Stimulated activated naive B cell treated with anti-CD40 and anti-IgM and Interleukin-4, amounts not matched to agents 10 μg/mL and 1 μg/mL and 100 μg/mL, for 72 hours (primary cell): ENCODE measurements around the gene TNS3.
A peak's percentile ranks its signal among the peaks of the same experiment; 100 is the strongest.
"Not testable (repeated sequence)": the region's sequence is repeated elsewhere in the genome, so short reads cannot be mapped to it uniquely, and the experiment has no call there.

Experiments used
- ATAC-seq, 2 donors: fragments of 150-1000 bp; cut with Tn5 transposase; replicated peaks; 2 replicates each; pipeline ENCODE4 v1.10.0; 2021; ENCODE audit warnings: moderate library complexity in 1 of 2
- DNase-seq: peaks from one replicate; pipeline ENCODE4 v3.0.0; 2021
- H3K27ac Mint-ChIP-seq: one replicate; pipeline ENCODE4 v1.8.0; 2022; ENCODE audit warnings: mild to moderate bottlenecking, mixed read lengths
- H3K27me3 Mint-ChIP-seq, 2 donors: one replicate each; pipeline ENCODE4 v1.8.0; 2022; ENCODE audit warnings: mixed read lengths in 2 of 2
- H3K36me3 Mint-ChIP-seq, 2 donors: one replicate each; pipeline ENCODE4 v1.8.0; 2022; ENCODE audit warnings: mixed read lengths in 2 of 2, mild to moderate bottlenecking in 1 of 2
- H3K4me1 Mint-ChIP-seq, 2 donors: one replicate each; pipeline ENCODE4 v1.8.0; 2022; ENCODE audit warnings: mixed read lengths in 2 of 2, mild to moderate bottlenecking in 1 of 2
- H3K4me3 Mint-ChIP-seq, 2 donors: one replicate each; pipeline ENCODE4 v1.8.0; 2022; ENCODE audit warnings: mild to moderate bottlenecking in 2 of 2, mixed read lengths in 2 of 2, moderate library complexity in 1 of 2
- H3K9me3 Mint-ChIP-seq, 2 donors: one replicate each; pipeline ENCODE4 v1.8.0; 2022; ENCODE audit warnings: mixed read lengths in 2 of 2, mild to moderate bottlenecking in 1 of 2

The TNS3 gene

DNA sequence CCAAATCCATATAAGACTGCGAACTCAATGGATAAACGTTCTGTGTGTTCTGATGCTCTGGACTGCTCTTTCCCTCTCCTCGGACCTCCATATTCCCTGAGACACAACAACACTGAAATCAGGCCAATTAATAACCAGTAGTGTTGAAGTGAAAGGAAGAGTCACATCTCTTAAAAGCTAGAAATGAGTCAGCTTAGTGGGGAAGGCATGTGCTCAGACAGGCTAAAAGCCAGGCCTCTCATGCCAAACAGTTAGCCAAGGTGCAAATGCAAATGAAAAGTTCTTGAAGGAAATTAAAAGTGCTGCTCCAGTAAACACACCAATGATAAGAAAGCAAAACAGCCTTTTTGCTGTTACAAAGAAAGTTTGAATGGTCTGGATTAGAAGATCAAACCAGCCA is 29.3 kb downstream of the TNS3 start:
- DNase-seq = no peak

DNA sequence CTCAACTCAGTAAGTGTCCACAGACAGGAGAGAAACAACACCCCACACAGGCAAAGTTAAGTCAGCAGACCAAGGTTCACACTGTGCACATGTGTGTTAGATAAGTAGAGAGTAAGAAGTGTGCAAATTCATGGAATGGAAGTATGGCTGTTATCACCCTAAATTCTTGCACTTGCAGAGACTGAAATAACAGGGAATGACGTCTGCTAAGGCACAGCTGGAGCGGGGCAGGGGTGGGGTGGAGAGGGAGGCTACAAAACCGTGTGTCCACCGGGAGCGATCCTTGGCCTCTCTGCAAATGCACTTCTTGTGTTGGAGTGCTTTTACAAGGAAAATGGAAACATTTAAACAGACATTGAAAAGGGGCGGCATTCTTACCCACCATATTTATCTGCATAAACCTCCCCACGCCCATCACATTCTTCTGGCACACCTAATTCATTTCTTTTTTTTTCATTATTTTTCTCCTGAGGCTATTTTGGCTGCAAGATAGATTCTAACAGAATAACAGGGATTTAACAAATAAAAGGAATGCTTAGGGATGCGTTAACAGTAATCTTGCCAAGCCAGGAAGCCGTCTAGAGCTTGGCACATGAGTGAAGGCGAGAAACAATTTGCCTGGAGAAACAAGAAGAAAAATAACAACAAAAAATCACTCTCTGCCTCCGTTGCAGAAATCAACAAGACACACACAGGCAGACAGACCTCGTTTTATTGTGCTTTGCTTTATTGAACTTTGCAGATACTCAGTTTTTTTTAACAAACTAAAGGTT is 30.1 kb downstream of the TNS3 start:
- ATAC-seq (no peak), DNase-seq (no peak)
- Mint-ChIP-seq H3K4me3 (no peak overlapping the region), H3K27ac (no peak overlapping the region), H3K4me1 (peaks cover 24 to 27% of the 10 kb centered on the region in 2 donors), H3K36me3 (no peaks in the 10 kb centered on the region), H3K27me3 (no peaks in the 10 kb centered on the region), H3K9me3 (no peaks in the 10 kb centered on the region)

More for the DNA sequence above, 29.3 kb downstream of the TNS3 start:
- Mint-ChIP-seq H3K27ac (no peak overlapping the region), H3K9me3 (no peaks in the 10 kb centered on the region), H3K36me3 (no peaks in the 10 kb centered on the region), H3K4me1 (peaks cover 21 to 24% of the 10 kb centered on the region in 2 donors), H3K27me3 (no peaks in the 10 kb centered on the region), H3K4me3 (no peak overlapping the region)
- ATAC-seq = peak; percentile 99 to 100

DNA sequence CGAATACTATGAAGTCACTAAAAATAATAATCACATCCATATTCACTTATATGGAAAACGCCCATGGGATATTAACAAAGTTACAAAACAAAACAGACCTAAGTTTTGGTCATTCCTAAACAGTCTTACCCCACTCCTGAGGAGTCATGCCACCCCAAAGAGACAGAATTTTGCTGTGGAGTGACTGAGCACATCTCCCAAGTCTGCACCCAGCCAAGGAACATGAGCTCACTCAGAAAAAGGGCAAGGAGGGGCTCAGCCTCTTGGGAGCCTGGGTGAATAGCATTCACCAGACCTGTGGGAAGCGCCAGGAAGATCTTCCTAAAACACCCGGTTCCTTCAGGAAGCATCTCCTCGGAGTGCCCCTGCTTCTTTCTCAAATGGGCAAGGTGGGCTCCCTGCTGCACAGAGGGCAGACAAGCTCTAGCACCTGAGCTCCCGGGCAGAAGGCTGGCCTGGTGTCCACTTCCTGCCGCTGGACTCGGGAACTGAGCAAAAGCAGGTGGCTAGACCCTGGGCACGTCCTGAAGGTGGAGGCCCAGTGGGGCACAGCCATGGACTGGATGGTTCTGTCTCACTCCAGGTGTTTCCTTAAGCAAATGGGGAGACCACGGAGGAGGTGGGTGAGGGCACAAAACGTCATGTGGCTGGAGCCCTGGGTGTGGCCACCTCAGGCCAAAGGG is 31.0 kb downstream of the TNS3 start:
- H3K36me3 Mint-ChIP-seq = no peaks in the 10 kb centered on the region
- H3K9me3 Mint-ChIP-seq = no peaks in the 10 kb centered on the region
- H3K27ac Mint-ChIP-seq = no peak overlapping the region
- peaks cover 24 to 30% of the 10 kb centered on the region in 2 donors for H3K4me1 Mint-ChIP-seq
- no peaks in the 10 kb centered on the region for H3K27me3 Mint-ChIP-seq
- ATAC-seq (no peak), DNase-seq (no peak)
- no peak overlapping the region for H3K4me3 Mint-ChIP-seq

DNA sequence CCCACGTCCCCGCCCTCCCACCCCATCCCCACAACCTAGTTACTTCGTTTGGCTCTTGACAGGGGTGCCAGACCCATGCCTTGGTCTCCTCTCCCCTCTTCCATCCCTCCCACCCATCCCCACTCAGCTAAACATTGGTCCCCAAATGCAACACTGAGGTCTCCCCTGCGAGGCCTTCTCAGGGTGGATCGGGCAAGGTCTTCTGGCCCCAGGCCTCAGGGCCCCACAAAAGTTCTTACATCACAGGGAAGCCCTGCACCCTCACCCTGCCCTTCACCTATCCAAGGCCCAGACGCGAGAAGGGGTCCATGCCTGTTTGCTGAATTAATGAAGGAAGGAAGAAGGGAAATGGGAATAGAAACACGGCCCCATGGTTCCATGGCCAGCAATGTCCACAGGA is 32.0 kb downstream of the TNS3 start:
- H3K9me3 Mint-ChIP-seq = no peaks in the 10 kb centered on the region

DNA sequence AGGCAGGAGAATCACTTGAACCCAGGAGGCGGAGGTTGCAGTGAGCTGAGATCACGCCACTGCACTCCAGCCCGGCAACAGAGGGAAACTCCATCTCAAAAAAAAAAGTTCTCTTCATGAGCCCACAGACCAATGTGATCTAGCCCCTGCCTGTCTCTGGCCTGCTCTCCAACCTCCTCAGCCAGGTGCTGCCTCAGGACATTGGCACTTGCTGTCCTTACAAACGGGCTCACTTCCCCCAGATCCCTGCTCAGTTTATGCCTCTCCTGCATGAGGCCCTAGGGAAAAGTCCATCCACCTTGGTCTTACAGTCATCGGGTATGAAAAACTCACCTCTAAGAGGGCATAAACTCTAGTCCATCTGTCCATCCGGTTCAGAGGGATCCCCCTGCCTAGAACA is 32.5 kb downstream of the TNS3 start:
- DNase-seq (no peak), ATAC-seq (no peak)
- no peak overlapping the region for H3K27ac Mint-ChIP-seq
- no peaks in the 10 kb centered on the region for H3K36me3 Mint-ChIP-seq
- H3K4me3 Mint-ChIP-seq = no peak overlapping the region
- no peaks in the 10 kb centered on the region for H3K9me3 Mint-ChIP-seq
- peaks cover 34 to 40% of the 10 kb centered on the region in 2 donors for H3K4me1 Mint-ChIP-seq
- H3K27me3 Mint-ChIP-seq = no peaks in the 10 kb centered on the region

More for the DNA sequence above, 32.0 kb downstream of the TNS3 start:
- H3K4me3 Mint-ChIP-seq = no peak overlapping the region
- no peaks in the 10 kb centered on the region for H3K27me3 Mint-ChIP-seq
- H3K4me1 Mint-ChIP-seq = peaks cover 30 to 34% of the 10 kb centered on the region in 2 donors
- ATAC-seq (no peak), DNase-seq (no peak)
- H3K36me3 Mint-ChIP-seq = no peaks in the 10 kb centered on the region
- H3K27ac Mint-ChIP-seq = no peak overlapping the region

DNA sequence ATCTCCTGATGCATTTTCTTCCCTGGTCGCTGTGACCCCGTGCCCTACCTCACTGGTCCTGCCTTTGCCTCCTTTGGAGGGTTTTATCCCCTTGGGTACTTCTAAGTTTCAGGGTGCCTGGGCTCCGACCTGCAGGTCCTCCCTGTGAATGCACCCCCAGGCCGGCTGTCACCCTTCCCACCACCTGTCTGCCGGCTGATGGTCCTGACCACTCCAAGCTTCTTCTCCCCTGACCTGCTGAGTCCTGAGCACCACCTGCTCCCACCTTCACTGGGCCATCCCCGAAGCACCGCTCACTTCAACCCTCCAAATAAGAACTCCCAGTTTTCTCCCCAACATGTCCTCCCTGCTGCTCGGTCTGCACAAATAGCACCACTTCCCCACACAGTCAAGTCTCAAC is 33.4 kb downstream of the TNS3 start:
- no peak overlapping the region for H3K4me3 Mint-ChIP-seq
- ATAC-seq (no peak), DNase-seq (no peak)
- H3K27me3 Mint-ChIP-seq = no peaks in the 10 kb centered on the region
- no peaks in the 10 kb centered on the region for H3K36me3 Mint-ChIP-seq
- peak overlapping the region; percentile 52 for H3K27ac Mint-ChIP-seq
- H3K9me3 Mint-ChIP-seq = no peaks in the 10 kb centered on the region
- H3K4me1 Mint-ChIP-seq = peaks cover 42 to 48% of the 10 kb centered on the region in 2 donors

DNA sequence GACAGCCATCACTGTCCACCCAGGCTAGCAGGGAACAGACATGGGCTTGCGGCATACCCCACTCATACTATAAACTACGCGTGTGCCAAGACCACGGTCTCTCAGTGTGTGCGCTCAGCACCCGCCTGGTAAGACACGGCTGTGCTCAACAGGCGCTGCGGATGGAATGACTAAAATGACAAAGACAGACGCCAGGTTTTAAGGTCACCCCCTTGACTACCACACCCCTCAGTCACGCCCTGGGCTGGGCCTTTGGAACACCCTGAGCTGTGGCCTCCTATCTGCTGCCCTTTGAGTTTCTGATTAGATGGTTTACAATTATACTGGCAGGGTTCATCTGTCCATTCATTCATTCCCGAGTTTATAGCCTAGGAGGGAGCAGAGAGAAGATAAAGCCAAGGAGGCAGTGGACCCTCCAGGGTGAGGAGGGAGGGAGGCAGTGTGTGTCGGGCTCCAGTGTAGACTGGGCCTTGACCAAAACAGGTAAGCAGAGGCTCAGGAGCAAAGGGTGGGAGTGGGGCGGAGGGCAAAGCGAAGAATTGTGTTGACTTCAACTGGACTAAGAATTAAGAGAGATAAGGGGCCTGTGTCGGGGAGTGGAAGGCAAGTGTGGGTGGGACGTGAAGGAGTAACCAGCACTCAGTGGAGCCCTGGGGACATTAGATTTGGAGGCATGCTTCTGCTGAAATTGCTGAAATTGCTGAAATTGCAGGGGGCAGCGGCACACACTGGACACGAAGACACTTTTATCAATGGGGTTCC is 35.0 kb downstream of the TNS3 start:
- peaks cover 41 to 48% of the 10 kb centered on the region in 2 donors for H3K4me1 Mint-ChIP-seq
- no peaks in the 10 kb centered on the region for H3K27me3 Mint-ChIP-seq
- DNase-seq = no peak
- no peak overlapping the region for H3K4me3 Mint-ChIP-seq
- H3K9me3 Mint-ChIP-seq = no peaks in the 10 kb centered on the region
- no peak for ATAC-seq
- H3K27ac Mint-ChIP-seq = no peak overlapping the region
- no peaks in the 10 kb centered on the region for H3K36me3 Mint-ChIP-seq

DNA sequence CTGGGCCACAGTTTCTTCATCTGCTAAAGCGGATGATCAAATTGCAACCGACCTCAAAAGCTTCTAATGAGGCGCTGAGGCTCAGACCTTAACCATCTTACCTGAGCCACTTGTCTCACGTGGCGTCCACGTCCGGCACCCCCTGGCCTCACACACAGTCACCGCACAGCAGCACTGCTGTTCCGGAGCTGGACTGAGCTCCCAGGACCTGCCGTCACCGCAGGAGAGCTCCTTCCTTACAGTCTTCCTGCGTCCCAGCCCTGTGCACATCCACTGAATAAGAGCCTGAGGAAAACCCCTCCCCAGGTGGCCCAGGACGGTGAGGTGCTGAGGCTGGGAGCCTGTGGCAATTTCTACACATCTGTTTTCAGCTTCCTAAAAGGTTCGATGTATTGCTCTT is 35.7 kb downstream of the TNS3 start:
- H3K27ac Mint-ChIP-seq = no peak overlapping the region
- H3K4me3 Mint-ChIP-seq = no peak overlapping the region
- H3K36me3 Mint-ChIP-seq = no peaks in the 10 kb centered on the region
- DNase-seq (no peak), ATAC-seq (no peak)
- H3K27me3 Mint-ChIP-seq = no peaks in the 10 kb centered on the region
- H3K4me1 Mint-ChIP-seq = peaks cover 40 to 51% of the 10 kb centered on the region in 2 donors
- no peaks in the 10 kb centered on the region for H3K9me3 Mint-ChIP-seq

DNA sequence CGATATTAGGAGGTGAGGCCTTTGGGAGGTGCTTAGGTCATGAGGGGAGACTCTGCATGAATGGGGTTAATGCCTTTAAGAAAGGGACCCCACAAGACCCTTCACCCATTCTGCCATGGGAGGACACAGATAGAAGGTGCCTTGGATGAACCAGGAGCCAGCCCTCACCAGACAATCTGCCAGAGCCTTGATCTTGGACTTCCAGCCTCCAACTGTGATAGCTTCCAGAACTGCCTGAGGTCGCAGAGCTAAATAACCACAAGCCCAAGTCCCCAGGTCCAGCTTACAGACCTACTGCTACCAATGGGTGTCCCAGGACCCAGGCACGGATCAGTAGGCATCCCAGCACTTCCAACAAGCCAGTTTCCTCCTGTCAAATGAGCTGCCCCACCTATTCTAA is 37.5 kb downstream of the TNS3 start:
- peaks cover 0 to 1% of the 10 kb centered on the region in 2 donors for H3K36me3 Mint-ChIP-seq
- H3K4me3 Mint-ChIP-seq = no peak overlapping the region
- no peak overlapping the region for H3K27ac Mint-ChIP-seq
- no peak for ATAC-seq
- peaks cover 41 to 49% of the 10 kb centered on the region in 2 donors for H3K4me1 Mint-ChIP-seq
- no peak for DNase-seq
- peaks cover 3% of the 10 kb centered on the region in 2 donors for H3K27me3 Mint-ChIP-seq
- no peaks in the 10 kb centered on the region for H3K9me3 Mint-ChIP-seq

DNA sequence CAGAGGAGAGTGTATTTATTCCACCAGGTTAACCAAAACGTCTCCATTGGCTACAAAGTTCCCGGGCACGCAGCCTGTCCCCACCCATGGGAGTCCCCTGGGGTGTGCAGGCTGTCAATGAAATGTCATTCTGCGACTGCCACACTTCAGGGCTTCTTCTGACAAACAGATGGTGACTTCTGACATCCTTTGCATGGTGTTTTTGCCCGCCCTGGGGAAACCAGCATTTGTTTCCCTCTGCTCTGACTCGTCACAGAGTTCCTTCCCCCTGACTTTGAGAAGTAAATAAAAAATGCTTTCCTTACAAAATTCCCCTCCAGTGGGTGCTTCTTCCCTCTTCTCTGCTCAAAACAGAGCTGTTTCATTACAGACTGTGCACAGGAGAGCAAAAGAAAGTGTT is 38.2 kb downstream of the TNS3 start:
- H3K36me3 Mint-ChIP-seq = peaks cover 0 to 3% of the 10 kb centered on the region in 2 donors
- ATAC-seq = peak; percentile 97 to 99
- H3K4me3 Mint-ChIP-seq = peak overlapping the region; percentile 33 to 36
- peaks cover 42 to 51% of the 10 kb centered on the region in 2 donors for H3K4me1 Mint-ChIP-seq
- no peaks in the 10 kb centered on the region for H3K9me3 Mint-ChIP-seq
- H3K27me3 Mint-ChIP-seq = peaks cover 7 to 8% of the 10 kb centered on the region in 2 donors
- peak; percentile 66 for DNase-seq
- H3K27ac Mint-ChIP-seq = peak overlapping the region; percentile 16

DNA sequence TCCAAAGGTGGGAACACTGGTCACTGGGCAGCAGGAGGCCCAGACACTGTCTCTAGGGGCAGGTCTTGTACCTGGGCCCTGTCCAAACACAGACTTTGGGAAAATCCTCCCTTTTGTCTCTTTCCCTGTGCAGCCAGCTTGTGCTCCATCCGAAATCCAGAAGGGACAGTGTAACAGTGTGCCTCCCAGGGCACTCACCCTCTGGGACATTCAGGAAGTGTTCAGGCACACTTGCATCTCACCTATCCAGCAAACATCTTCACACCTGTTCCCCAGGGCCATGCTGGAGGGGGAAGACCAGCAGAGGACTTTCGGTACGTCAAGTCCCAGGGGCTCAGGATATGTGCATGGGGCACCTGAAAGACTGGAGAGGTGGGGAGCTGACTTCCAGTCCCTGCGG is 38.9 kb downstream of the TNS3 start:
- no peak for DNase-seq
- peaks cover 0 to 3% of the 10 kb centered on the region in 2 donors for H3K36me3 Mint-ChIP-seq
- peaks cover 12 to 14% of the 10 kb centered on the region in 2 donors for H3K27me3 Mint-ChIP-seq
- ATAC-seq = no peak
- H3K27ac Mint-ChIP-seq = peak overlapping the region; percentile 7
- H3K4me3 Mint-ChIP-seq = no peak overlapping the region
- H3K4me1 Mint-ChIP-seq = peaks cover 40 to 51% of the 10 kb centered on the region in 2 donors
- H3K9me3 Mint-ChIP-seq = no peaks in the 10 kb centered on the region

DNA sequence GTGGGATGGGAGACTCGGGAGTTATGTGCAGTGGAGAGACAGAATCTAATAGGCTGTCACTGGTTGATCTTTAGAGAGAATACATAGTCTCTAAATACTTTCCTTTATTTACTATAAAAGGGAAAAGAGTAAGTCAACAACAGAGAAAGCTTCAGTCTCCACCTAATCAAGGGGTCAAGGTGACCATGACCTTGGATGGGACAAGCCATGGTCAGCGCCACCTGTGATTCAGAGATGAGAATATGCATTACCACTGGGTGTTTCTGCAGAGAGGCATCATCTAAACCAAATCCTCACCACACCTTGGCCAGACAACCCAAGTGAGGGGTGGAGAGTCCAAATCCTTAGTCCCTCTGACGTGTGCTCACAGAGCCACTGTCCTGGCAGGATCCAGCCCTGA is 39.9 kb downstream of the TNS3 start:
- H3K27ac Mint-ChIP-seq = no peak overlapping the region
- DNase-seq (no peak), ATAC-seq (no peak)
- peaks cover 12 to 16% of the 10 kb centered on the region in 2 donors for H3K27me3 Mint-ChIP-seq
- H3K36me3 Mint-ChIP-seq = peaks cover 0 to 3% of the 10 kb centered on the region in 2 donors
- peaks cover 36 to 51% of the 10 kb centered on the region in 2 donors for H3K4me1 Mint-ChIP-seq
- no peaks in the 10 kb centered on the region for H3K9me3 Mint-ChIP-seq
- H3K4me3 Mint-ChIP-seq = no peak overlapping the region

DNA sequence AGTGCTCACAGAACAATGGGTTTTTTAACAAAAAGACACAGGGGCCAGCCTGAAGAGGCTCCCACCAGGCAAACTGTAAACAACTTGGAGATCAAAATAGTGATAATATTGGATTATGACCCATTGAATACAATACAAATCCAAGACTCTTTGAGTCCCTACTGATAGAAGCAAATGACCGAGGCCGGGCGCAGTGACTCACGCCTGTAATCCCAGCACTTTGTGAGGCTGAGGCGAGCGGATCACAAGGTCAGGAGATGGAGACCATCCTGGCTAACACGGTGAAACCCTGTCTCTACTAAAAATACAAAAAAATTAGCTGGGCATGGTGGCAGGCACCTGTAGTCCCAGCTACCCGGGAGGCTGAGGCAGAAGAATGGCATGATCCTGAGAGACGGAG is 40.4 kb downstream of the TNS3 start:
- H3K36me3 Mint-ChIP-seq, ATAC-seq, DNase-seq, H3K4me3 Mint-ChIP-seq, H3K9me3 Mint-ChIP-seq: not testable (repeated sequence)
- peaks cover 33 to 54% of the 10 kb centered on the region in 2 donors for H3K4me1 Mint-ChIP-seq
- H3K27me3 Mint-ChIP-seq = peaks cover 15 to 16% of the 10 kb centered on the region in 2 donors
- H3K27ac Mint-ChIP-seq = peak overlapping the region; percentile 44
